ENCODE measurements around the gene CFAP119. TPM values are rescaled to one million over a fixed set of nuclear protein-coding genes. Genes with fewer than 3 reads are reported as not detected.

The CFAP119 gene
- total and polyA plus RNA-seq, 2 of the 8 experiments (the other 6 are each of a cell fraction or from before 2014, with no cell fraction given): 5.6 to 6.0 TPM

- Histone ChIP-seq H3K4me2 (ENCODE audit: insufficient read depth in 1 of 2, low read depth in 2 of 2, low read length in 2 of 2) (no peak overlapping the region), H3K27ac (ENCODE audit: low read depth, low read length) (no peak overlapping the region)
- 87% methylated on average over 17 of the region's 17 CpGs; no CpG with 5 or more reads in 1 of the 2 experiments for WGBS, 2 experiments (ENCODE audit: extremely low coverage in 1 of 2, insufficient coverage in 1 of 2, insufficient read length in 1 of 2, insufficient replicate concordance in 2 of 2, low coverage in 1 of 2, low lambda C conversion rate in 2 of 2, missing lambda C conversion rate in 1 of 2)
Observed at GRCh38 chr16:30728899-30729672, 32.8 kb downstream of the CFAP119 start.

More at GRCh38 chr16:30728899-30729672, 32.8 kb downstream of the CFAP119 start:
- Histone ChIP-seq H3K36me3 (ENCODE audit: control insufficient read depth in 2 of 4, insufficient read depth in 4 of 4, low read length in 3 of 4) (peaks cover 20 to 52% (median 42%) of the 10 kb centered on the region in 4 experiments), H2BK20ac (ENCODE audit: low read length) (no peak overlapping the region), H3K56ac (replicated peaks; ENCODE audit: insufficient read length, low read depth, low read length) (no peak overlapping the region), H2BK15ac (ENCODE audit: low read length) (no peak overlapping the region), H2AFZ (ENCODE audit: low read length) (no peak overlapping the region), H4K5ac (ENCODE audit: insufficient read length, low read depth, low read length) (no peak overlapping the region), H4K8ac (ENCODE audit: extremely low read depth, insufficient read depth, low read length) (no peak overlapping the region), H4K91ac (replicated peaks; ENCODE audit: insufficient read length, low read length) (no peak overlapping the region), H3K9ac (replicated peaks in 1 of 4; ENCODE audit: extremely low read depth in 1 of 4, low read depth in 3 of 4, low read length in 3 of 4) (peak overlapping the region in 1 of 4 experiments; percentile 32; a peak in 1 of 7 replicates), H2BK12ac (ENCODE audit: low read depth, low read length) (no peak overlapping the region), H3K79me2 (ENCODE audit: control insufficient read depth in 1 of 2, insufficient read depth in 2 of 2, low read length in 2 of 2) (no peaks in the 10 kb centered on the region; a peak in 1 of 4 replicates), H3K23ac (ENCODE audit: insufficient read length) (no peak overlapping the region), H3K4ac (replicated peaks; ENCODE audit: insufficient read length, low read depth, low read length) (no peak overlapping the region), H2AK5ac (ENCODE audit: low read depth, low read length) (no peak overlapping the region), H2BK5ac (ENCODE audit: low read depth, low read length) (no peak overlapping the region), H3K79me1 (ENCODE audit: low read depth, low read length) (no peaks in the 10 kb centered on the region; the same call in 1 of the 2 replicates), H3K4me1 (replicated peaks in 1 of 4; ENCODE audit: control insufficient read depth in 3 of 4, insufficient read depth in 4 of 4, low read length in 3 of 4) (peaks cover 0 to 3% (median 3%) of the 10 kb centered on the region in 4 experiments; a peak in 2 of 7 replicates), H3K14ac (ENCODE audit: insufficient read length) (no peak overlapping the region), H3K18ac (ENCODE audit: extremely low read depth, low read length) (no peak overlapping the region), H3K27me3 (replicated peaks in 1 of 4; ENCODE audit: control insufficient read depth in 3 of 4, extremely low read depth in 1 of 4, insufficient read depth in 3 of 4, low read length in 3 of 4) (no peaks in the 10 kb centered on the region), H3K23me2 (ENCODE audit: low read depth, low read length) (no peaks in the 10 kb centered on the region), H4K20me1 (replicated peaks in 1 of 2; ENCODE audit: control insufficient read depth in 1 of 2, insufficient read depth in 2 of 2, low read length in 2 of 2) (peaks cover 2 to 14% of the 10 kb centered on the region in 2 experiments), H3K4me3 (ENCODE audit: extremely low read depth in 1 of 4, insufficient read depth in 2 of 4, low read depth in 3 of 4, low read length in 4 of 4) (no peak overlapping the region), H3K9me3 (ENCODE audit: insufficient read depth in 2 of 2, low read depth in 1 of 2, low read length in 1 of 2) (no peaks in the 10 kb centered on the region), H2BK120ac (replicated peaks; ENCODE audit: low read depth, low read length) (no peak overlapping the region)
- POLR2A ChIA-PET (ENCODE audit: partially characterized antibody): interaction anchor here (0.7 to 1.8 kb wide), 7 partner anchors 9 to 73 kb away, joined by 3 to 8 read pairs (median 5); partner anchors contain the start of genes PHKG2 and SRCAP
- CTCF ChIA-PET (ENCODE audit: partially characterized antibody): interaction anchor here (1.2 kb wide), 1 partner anchor 212 kb away, joined by 4 read pairs; no protein-coding TSS in a partner anchor
- TF ChIP-seq RAD21 (IDR thresholded peaks at IDR 0.05 in 1 of 2, conservative IDR thresholded peaks at IDR 0.05 in 1 of 2; ENCODE audit: low read depth in 2 of 2, low read length in 2 of 2) (peak; percentile 12 to 21; a peak in 2 of 4 replicates), CTCF (IDR thresholded peaks at IDR 0.05; ENCODE audit: control extremely low read depth in 1 of 3, insufficient read depth in 1 of 3, low read depth in 1 of 3, low read length in 3 of 3) (peak in 2 of 3 experiments; percentile 8 to 10; a peak in 2 of 4 replicates), KDM4A (IDR thresholded peaks at IDR 0.05; ENCODE audit: low read depth, low read length, severe bottlenecking) (no peak)
- no peak for FAIRE-seq
- DNase-seq (ENCODE audit: low read depth in 1 of 2, low spot score in 2 of 2): no peak

All from H1 (cell line).